Gastroesophageal sphincter (tissue), 4 donors: Measurements from ENCODE around the gene ZER1. TPM values are rescaled to one million over a fixed set of nuclear protein-coding genes. Genes with fewer than 3 reads are reported as not detected.

ENCODE experiments used
- ATAC-seq: fragments of 150-250 bp; one replicate; pipeline ENCODE4 v1.9.1; 2016; ENCODE audit warnings: mild to moderate bottlenecking, moderate library complexity
- H3K27ac ChIP-seq, 4 donors: fragments of 200-600 bp; sonication (generic) in 3 of 4; 1 replicate in 3 of 4; 2 replicates in 1 of 4; pipeline ENCODE4 v1.5.1; 2016 to 2019
- H3K27me3 ChIP-seq: fragments of 200-600 bp; sonication (generic); one replicate; pipeline ENCODE4 v1.5.1; 2019
- H3K36me3 ChIP-seq, 2 donors: fragments of 200-600 bp; sonication (generic); one replicate each; pipeline ENCODE4 v1.5.1; 2019; ENCODE audit warnings: control low read depth in 1 of 2
- H3K4me1 ChIP-seq, 3 donors: fragments of 200-600 bp; sonication (generic); 1 replicate in 2 of 3; 2 replicates in 1 of 3; pipeline ENCODE4 v1.5.1; 2016 to 2019; ENCODE audit warnings: control low read depth in 2 of 3
- H3K4me3 ChIP-seq, 2 donors: fragments of 200-600 bp; sonication (generic); one replicate each; pipeline ENCODE4 v1.5.1; 2019; ENCODE audit warnings: mild to moderate bottlenecking in 1 of 2, moderate library complexity in 1 of 2
- H3K9me3 ChIP-seq, 3 donors: fragments of 200-600 bp; sonication (generic); one replicate each; pipeline ENCODE4 v1.5.1; 2017 to 2019; ENCODE audit warnings: control low read depth in 2 of 3
- CTCF ChIP-seq, 4 experiments: fragments of 200-600 bp in 2 of 4; fragments of 450-650 bp in 2 of 4; sonication (generic) in 1 of 4; IDR thresholded peaks; one replicate each; pipeline ENCODE4 v1.5.1; 2017 to 2019; ENCODE audit warnings: antibody characterized with exemption in 4 of 4, mild to moderate bottlenecking in 2 of 4, moderate library complexity in 2 of 4
- EP300 ChIP-seq: sonication (generic); formaldehyde crosslinking; IDR thresholded peaks from one replicate; pipeline ENCODE4 v1.6.1; 2017; ENCODE audit warnings: antibody characterized with exemption, mild to moderate bottlenecking
- POLR2A ChIP-seq, 2 donors: fragments of 450-650 bp; IDR thresholded peaks; one replicate each; pipeline ENCODE4 v1.6.1; 2017; ENCODE audit warnings: antibody characterized with exemption in 2 of 2, mild to moderate bottlenecking in 2 of 2, moderate library complexity in 1 of 2
- POLR2AphosphoS5 ChIP-seq: sonication (generic); formaldehyde crosslinking; IDR thresholded peaks from one replicate; pipeline ENCODE4 v1.6.1; 2017; ENCODE audit warnings: antibody characterized with exemption
- WGBS, 2 donors: methylation state at CpG; one replicate each; pipeline ENCODE4 v1.1.5; 2018; ENCODE audit warnings: low coverage in 1 of 2; 5-methylcytosine and 5-hydroxymethylcytosine counted together
- total RNA-seq, 4 donors: library from RNA; depleted of rRNA; stranded (reverse); fragments of >200 nt; gene quantifications; one replicate each; pipeline ENCODE4 v1.1.0, GENCODE V29; 2016

ZER1 gene
- total RNA-seq, 4 donors from 2014 or later: 55.1 to 104 (median 60.2) TPM

DNA sequence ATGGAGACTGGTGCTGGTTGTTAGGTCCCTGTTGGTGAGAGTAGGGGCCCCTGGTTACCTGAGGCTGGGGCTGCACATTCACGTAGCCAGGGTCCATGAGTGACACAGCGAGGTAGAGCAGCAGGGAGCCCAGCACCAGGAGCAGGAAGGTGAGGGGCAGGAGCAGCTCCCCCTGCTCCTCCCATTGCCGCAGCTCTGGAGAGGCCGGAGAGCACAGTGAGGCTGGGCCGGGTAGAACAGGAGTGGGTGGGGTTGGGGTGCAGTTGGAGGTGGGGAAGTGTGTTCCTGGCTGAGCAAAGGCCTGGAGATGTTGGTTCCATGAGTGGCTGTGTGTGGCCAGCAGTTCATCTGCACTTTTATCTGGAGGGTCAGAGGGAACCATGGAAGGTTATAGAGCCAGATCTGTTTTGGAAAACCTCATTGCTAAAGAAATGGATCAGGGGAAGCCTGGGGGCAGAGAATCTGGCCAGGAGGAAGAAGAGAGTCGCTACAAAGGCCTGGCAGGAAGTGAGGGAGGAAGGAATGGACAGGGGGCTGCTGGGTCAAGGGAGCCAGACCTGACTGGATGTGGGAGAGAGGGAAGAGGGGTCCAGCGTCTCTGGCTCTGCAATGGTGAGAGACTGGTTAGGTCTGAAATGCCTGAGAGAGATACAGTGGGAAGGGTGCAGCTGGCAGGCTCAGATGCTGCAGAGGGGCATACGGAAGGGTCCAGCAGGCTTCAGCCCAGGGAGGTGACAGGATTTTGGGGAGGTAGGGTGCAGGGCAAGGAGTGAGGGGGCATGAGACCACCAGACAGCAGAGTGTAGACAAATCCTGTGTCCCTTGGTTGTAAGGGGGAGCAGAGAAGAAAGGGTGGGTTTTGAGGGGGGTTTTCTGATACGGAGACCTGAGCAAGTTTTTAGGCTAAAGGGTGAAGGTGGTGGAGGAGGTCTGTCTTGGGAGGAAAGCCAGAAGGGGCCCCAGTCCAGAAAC lies 49.1 kb downstream of the ZER1 start:
- H3K27ac ChIP-seq: peak overlapping the region in 3 of 4 donors; percentile 79 to 83 (median 82)
- H3K4me1 ChIP-seq: peaks cover 0 to 21% (median 0%) of the 10 kb centered on the region in 3 donors
- no peak overlapping the region for H3K4me3 ChIP-seq
- no peak for ATAC-seq
- no peaks in the 10 kb centered on the region for H3K27me3 ChIP-seq
- H3K9me3 ChIP-seq: no peaks in the 10 kb centered on the region
- WGBS, 2 donors: 41 to 44% methylated on average over 3 to 4 of the region's 9 CpGs
- TF ChIP-seq EP300: no peak
- no peak for TF ChIP-seq CTCF (IDR thresholded peaks at IDR 0.05)
- no peak for TF ChIP-seq POLR2A (IDR thresholded peaks at IDR 0.05)
- no peak for TF ChIP-seq POLR2AphosphoS5
- H3K36me3 ChIP-seq: peaks cover 0 to 20% of the 10 kb centered on the region in 2 donors

DNA sequence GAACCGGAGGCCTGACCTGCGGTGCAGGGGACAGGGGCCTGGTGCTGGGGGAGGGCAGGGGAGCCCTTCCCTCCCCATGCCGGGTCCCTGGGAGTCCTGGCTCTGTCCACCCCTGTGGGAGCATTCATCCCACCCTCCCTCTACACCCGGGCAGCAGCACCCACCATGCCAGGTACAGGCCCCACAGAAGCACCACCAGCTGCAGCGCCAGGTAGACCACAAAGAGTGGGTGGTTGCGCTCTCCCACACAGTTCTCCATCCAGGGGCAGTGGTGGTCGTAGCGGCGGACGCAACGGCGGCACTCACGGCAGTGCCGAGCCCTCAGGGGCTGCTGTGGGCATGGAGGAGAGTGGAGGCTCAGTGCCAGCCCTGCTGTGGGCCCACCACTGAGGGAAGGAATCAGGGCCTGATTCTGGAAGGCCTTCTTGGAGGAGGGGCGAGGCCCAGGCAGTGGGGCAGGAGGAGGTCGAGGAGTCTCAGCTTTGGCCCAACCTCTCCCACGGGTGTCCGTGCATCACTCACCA lies 50.2 kb downstream of the ZER1 start:
- WGBS, 2 donors: no CpG with 5 or more reads among the region's 18 CpGs
- no peaks in the 10 kb centered on the region for H3K27me3 ChIP-seq
- no peak overlapping the region for H3K4me3 ChIP-seq
- peaks cover 0 to 20% of the 10 kb centered on the region in 2 donors for H3K36me3 ChIP-seq
- H3K27ac ChIP-seq: no peak overlapping the region
- H3K9me3 ChIP-seq: no peaks in the 10 kb centered on the region
- no peak for ATAC-seq
- H3K4me1 ChIP-seq: peaks cover 0 to 21% (median 0%) of the 10 kb centered on the region in 3 donors
- no peak for TF ChIP-seq POLR2A (IDR thresholded peaks at IDR 0.05)

DNA sequence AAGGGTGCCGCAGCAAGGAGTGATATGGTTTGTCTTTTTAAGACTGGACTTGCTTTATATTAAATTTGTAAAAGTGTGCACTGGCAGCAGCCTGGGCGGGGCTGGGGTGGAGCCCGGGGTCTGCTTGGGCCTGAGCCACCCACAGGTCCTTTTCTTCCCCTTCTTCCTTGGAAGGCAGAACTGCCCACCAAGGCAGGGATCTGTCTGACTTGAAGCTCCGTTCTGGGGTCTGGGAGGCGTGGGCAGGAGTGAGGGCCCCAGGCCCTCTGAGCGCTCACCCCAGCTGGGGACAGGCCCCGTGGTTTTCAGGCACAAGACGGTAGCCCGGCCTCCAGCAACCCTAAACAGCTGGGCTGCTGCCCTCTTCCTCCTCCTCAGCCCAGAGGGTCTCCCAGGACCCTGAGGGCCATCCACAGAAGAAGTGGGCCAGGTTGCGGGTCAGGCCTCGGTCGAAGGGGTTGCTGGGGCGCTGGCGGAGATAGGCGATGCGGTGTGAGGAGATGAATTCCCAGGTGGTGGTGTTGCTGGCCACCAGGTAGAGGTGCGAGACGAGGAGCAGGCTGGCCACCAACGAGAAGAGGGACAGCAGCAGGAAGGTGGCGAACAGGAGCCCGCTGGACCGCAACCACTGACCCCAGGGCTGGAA lies 50.8 kb downstream of the ZER1 start:
- WGBS, 2 donors: 90% methylated on average over 7 of the region's 22 CpGs; no CpG with 5 or more reads in 1 of the 2 donors

DNA sequence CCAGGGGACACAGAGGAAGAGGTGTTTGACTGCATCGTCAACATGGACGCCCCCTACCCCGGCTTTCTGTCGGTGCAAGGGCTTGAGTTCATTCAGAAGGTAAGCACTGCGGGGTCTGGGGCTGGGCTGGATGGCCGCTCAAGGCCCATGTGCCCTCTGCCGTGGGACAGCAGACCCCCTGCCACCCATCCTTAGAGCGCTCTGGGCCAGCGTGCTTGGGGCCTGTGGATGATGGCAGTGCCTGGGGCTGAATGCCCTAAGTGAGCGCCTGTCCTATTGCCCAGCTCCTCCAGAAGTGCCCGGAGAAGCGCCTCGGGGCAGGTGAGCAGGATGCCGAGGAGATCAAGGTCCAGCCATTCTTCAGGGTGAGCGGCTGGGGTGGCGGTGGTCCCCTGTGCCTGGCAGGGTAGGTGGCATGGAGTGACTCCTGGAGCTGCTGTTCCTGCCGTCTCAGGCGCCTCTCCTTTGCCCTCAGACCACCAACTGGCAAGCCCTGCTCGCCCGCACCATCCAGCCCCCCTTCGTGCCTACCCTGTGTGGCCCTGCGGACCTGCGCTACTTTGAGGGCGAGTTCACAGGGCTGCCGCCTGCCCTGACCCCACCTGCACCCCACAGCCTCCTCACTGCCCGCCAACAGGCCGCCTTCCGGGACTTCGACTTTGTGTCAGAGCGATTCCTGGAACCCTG lies 51.7 kb downstream of the ZER1 start:
- Histone ChIP-seq H3K9me3 (no peaks in the 10 kb centered on the region), H3K27me3 (no peaks in the 10 kb centered on the region), H3K4me1 (peaks cover 0 to 20% (median 0%) of the 10 kb centered on the region in 3 donors), H3K36me3 (peaks cover 0 to 25% of the 10 kb centered on the region in 2 donors), H3K27ac (no peak overlapping the region), H3K4me3 (no peak overlapping the region)
- no peak for TF ChIP-seq POLR2AphosphoS5
- TF ChIP-seq CTCF (IDR thresholded peaks at IDR 0.05): no peak
- TF ChIP-seq EP300: no peak
- no peak for TF ChIP-seq POLR2A (IDR thresholded peaks at IDR 0.05)
- no peak for ATAC-seq
- 92 to 94% methylated on average over 7 to 13 of the region's 30 CpGs for WGBS, 2 donors

More for the DNA sequence above, 50.8 kb downstream of the ZER1 start:
- no peak for TF ChIP-seq CTCF (IDR thresholded peaks at IDR 0.05)
- Histone ChIP-seq H3K36me3 (peaks cover 0 to 20% of the 10 kb centered on the region in 2 donors), H3K27ac (no peak overlapping the region), H3K4me3 (no peak overlapping the region), H3K27me3 (no peaks in the 10 kb centered on the region), H3K4me1 (peaks cover 0 to 21% (median 0%) of the 10 kb centered on the region in 3 donors), H3K9me3 (no peaks in the 10 kb centered on the region)
- no peak for ATAC-seq

- no peak for ATAC-seq
- H3K36me3 ChIP-seq: peaks cover 0 to 36% of the 10 kb centered on the region in 2 donors
- TF ChIP-seq EP300 (no peak), POLR2A (IDR thresholded peaks at IDR 0.05) (no peak), CTCF (IDR thresholded peaks at IDR 0.05) (no peak)
- peaks cover 0 to 8% (median 0%) of the 10 kb centered on the region in 3 donors for H3K4me1 ChIP-seq
- no peak overlapping the region for H3K27ac ChIP-seq
- 80 to 100% methylated on average over 1 to 3 of the region's 5 CpGs for WGBS, 2 donors
- no peaks in the 10 kb centered on the region for H3K9me3 ChIP-seq
- H3K27me3 ChIP-seq: no peaks in the 10 kb centered on the region
- no peak overlapping the region for H3K4me3 ChIP-seq
Measured at GRCh38 chr9:128718475-128718874, 53.3 kb downstream of the ZER1 start.
